IMR-90 (cell line): ENCODE results near the gene LRRC14B. TPM values are rescaled to one million over a fixed set of nuclear protein-coding genes. Genes with fewer than 3 reads are reported as not detected.

Experiments used
- ATAC-seq: fragments of 200-7000 bp; cut with Tn5 transposase; 2 replicates; pipeline ENCODE4 v1.9.1; 2020; ENCODE audit warnings: low read depth, mild to moderate bottlenecking, moderate library complexity
- BruUV-seq: library from RNA; stranded (reverse); fragments of 400-500 nt; replicated peaks from 2 replicates; lab custom pipeline; 2021; lab: Mats Ljungman, UMichigan
- CTCF ChIA-PET: fragments of 300-600 bp; formaldehyde crosslinking; extraction: SDS; loops from one replicate; lab custom pipeline; 2021; ENCODE audit warnings: antibody characterized with exemption; lab: Yijun Ruan, JAX
- POLR2A ChIA-PET: fragments of 300-600 bp; sonication (Branson Sonifier 250); formaldehyde crosslinking; loops from one replicate; lab custom pipeline; 2022; ENCODE audit warnings: antibody characterized with exemption; ENCODE audit not compliant: unreplicated experiment; lab: Charles Lee
- DNase-seq: peaks from one replicate; pipeline ENCODE4 v3.0.0; 2013
- H2AFZ ChIP-seq: replicated peaks from 2 replicates; pipeline ENCODE3; 2013; ENCODE audit warnings: low read length, mild to moderate bottlenecking; ENCODE audit not compliant: poor library complexity
- H2AK5ac ChIP-seq: 2 replicates; pipeline ENCODE4 v1.6.1; 2013; ENCODE audit warnings: low read depth, low read length, inconsistent platforms
- H2AK9ac ChIP-seq: replicated peaks from 2 replicates; pipeline ENCODE3; 2013; ENCODE audit warnings: mild to moderate bottlenecking, low read depth, low read length, moderate library complexity; ENCODE audit not compliant: poor library complexity
- H2BK120ac ChIP-seq: 2 replicates; pipeline ENCODE4 v1.6.1; 2013; ENCODE audit warnings: low read depth, low read length, inconsistent platforms
- H2BK15ac ChIP-seq: 3 replicates; pipeline ENCODE4 v1.6.1; 2013; ENCODE audit warnings: low read depth, low read length, inconsistent platforms
- H2BK20ac ChIP-seq: 2 replicates; pipeline ENCODE4 v1.6.1; 2013; ENCODE audit warnings: low read depth, mild to moderate bottlenecking, inconsistent platforms, low read length, moderate library complexity
- H2BK5ac ChIP-seq: 2 replicates; pipeline ENCODE4 v1.6.1; 2013; ENCODE audit warnings: mild to moderate bottlenecking, low read depth, low read length, inconsistent platforms; ENCODE audit not compliant: poor library complexity, severe bottlenecking
- H3K14ac ChIP-seq: replicated peaks from 2 replicates; pipeline ENCODE4 v1.6.1; 2013; ENCODE audit warnings: low read depth, low read length, inconsistent platforms
- H3K18ac ChIP-seq: 2 replicates; pipeline ENCODE4 v1.6.1; 2013; ENCODE audit warnings: low read depth, low read length, control low read depth
- H3K23ac ChIP-seq: 2 replicates; pipeline ENCODE4 v1.6.1; 2013; ENCODE audit warnings: low read depth, low read length, inconsistent platforms
- H3K27ac ChIP-seq: 2 replicates; pipeline ENCODE4 v1.5.1; 2013; ENCODE audit warnings: mild to moderate bottlenecking, control low read depth, low read length; ENCODE audit not compliant: insufficient read depth
- H3K27me3 ChIP-seq: 2 replicates; pipeline ENCODE4 v1.6.1; 2013; ENCODE audit warnings: low read length; ENCODE audit not compliant: control insufficient read depth, insufficient read depth
- H3K36me3 ChIP-seq: 2 replicates; pipeline ENCODE4 v1.6.1; 2013; ENCODE audit warnings: low read length, mixed read lengths; ENCODE audit not compliant: control insufficient read depth, insufficient read depth
- H3K4ac ChIP-seq: 2 replicates; pipeline ENCODE4 v1.6.1; 2013; ENCODE audit warnings: low read depth, low read length, inconsistent platforms
- H3K4me1 ChIP-seq: 2 replicates; pipeline ENCODE4 v1.6.1; 2013; ENCODE audit warnings: low read length, mixed read lengths; ENCODE audit not compliant: control insufficient read depth, insufficient read depth
- H3K4me2 ChIP-seq: 2 replicates; pipeline ENCODE4 v1.6.1; 2013; ENCODE audit warnings: low read depth, mild to moderate bottlenecking, control low read depth, low read length, moderate library complexity
- H3K4me3 ChIP-seq: 2 replicates; pipeline ENCODE4 v1.5.1; 2013; ENCODE audit warnings: low read depth, mild to moderate bottlenecking, control low read depth, low read length, moderate library complexity; ENCODE audit not compliant: insufficient read depth
- H3K56ac ChIP-seq: 2 replicates; pipeline ENCODE4 v1.6.1; 2013; ENCODE audit warnings: low read length, inconsistent platforms; ENCODE audit not compliant: insufficient read depth; ENCODE audit errors: extremely low read depth
- H3K79me1 ChIP-seq, 2 experiments: 2 replicates each; pipeline ENCODE4 v1.6.1; 2013; ENCODE audit warnings: low read length in 2 of 2, inconsistent platforms in 1 of 2, low read depth in 1 of 2
- H3K9ac ChIP-seq: 2 replicates; pipeline ENCODE4 v1.6.1; 2013; ENCODE audit warnings: low read depth, low read length, control low read depth
- H3K9me1 ChIP-seq: 2 replicates; pipeline ENCODE4 v1.6.1; 2013; ENCODE audit warnings: low read length, inconsistent platforms; ENCODE audit not compliant: insufficient read depth
- H3K9me3 ChIP-seq: 2 replicates; pipeline ENCODE4 v1.6.1; 2013; ENCODE audit warnings: low read length; ENCODE audit not compliant: control insufficient read depth, insufficient read depth
- H4K20me1 ChIP-seq: 2 replicates; pipeline ENCODE4 v1.6.1; 2013; ENCODE audit warnings: low read length, inconsistent platforms; ENCODE audit not compliant: insufficient read depth
- H4K5ac ChIP-seq: 2 replicates; pipeline ENCODE4 v1.6.1; 2013; ENCODE audit warnings: mild to moderate bottlenecking, low read depth, low read length, control low read depth
- H4K8ac ChIP-seq, 2 experiments: 2 replicates each; pipeline ENCODE4 v1.6.1; 2013; ENCODE audit warnings: low read depth in 2 of 2, low read length in 2 of 2, control low read depth in 1 of 2, inconsistent platforms in 1 of 2
- H4K91ac ChIP-seq: 2 replicates; pipeline ENCODE4 v1.6.1; 2013; ENCODE audit warnings: low read depth, low read length, inconsistent platforms; ENCODE audit not compliant: insufficient read depth
- BHLHE40 ChIP-seq: fragments of 150-350 bp; IDR thresholded peaks from 2 replicates; pipeline ENCODE4 v1.6.1; 2016; ENCODE audit warnings: mild to moderate bottlenecking, low read depth, low read length
- CEBPB ChIP-seq: IDR thresholded peaks from 2 replicates; pipeline ENCODE4 v1.6.1; 2012; ENCODE audit warnings: low read depth, low read length, improper control_type of control experiment
- CHD1 ChIP-seq: IDR thresholded peaks from 2 replicates; pipeline ENCODE4 v1.6.1; 2012; ENCODE audit warnings: low read depth, low read length, improper control_type of control experiment
- FOS ChIP-seq: fragments of 150-350 bp; IDR thresholded peaks from 2 replicates; pipeline ENCODE4 v1.6.1; 2016; ENCODE audit warnings: low read depth, low read length
- MAFK ChIP-seq: IDR thresholded peaks from 2 replicates; pipeline ENCODE4 v1.6.1; 2012; ENCODE audit warnings: low read depth, low read length, improper control_type of control experiment
- MAZ ChIP-seq: IDR thresholded peaks from 2 replicates; pipeline ENCODE4 v1.6.1; 2012; ENCODE audit warnings: low read depth, mild to moderate bottlenecking, low read length, improper control_type of control experiment, moderate library complexity, borderline replicate concordance
- MXI1 ChIP-seq: IDR thresholded peaks from 2 replicates; pipeline ENCODE4 v1.6.1; 2012; ENCODE audit warnings: low read depth, mild to moderate bottlenecking, low read length, moderate library complexity, borderline replicate concordance
- NFE2L2 ChIP-seq: fragments of 150-350 bp; IDR thresholded peaks from 2 replicates; pipeline ENCODE4 v1.6.1; 2016; ENCODE audit warnings: low read depth, mild to moderate bottlenecking, low read length
- POLR2A ChIP-seq: IDR thresholded peaks from 2 replicates; pipeline ENCODE4 v1.6.1; 2012; ENCODE audit warnings: mild to moderate bottlenecking, low read depth, low read length
- RAD21 ChIP-seq: IDR thresholded peaks from 2 replicates; pipeline ENCODE4 v1.6.1; 2012; ENCODE audit warnings: low read length, improper control_type of control experiment
- RCOR1 ChIP-seq: IDR thresholded peaks from 2 replicates; pipeline ENCODE4 v1.6.1; 2012; ENCODE audit warnings: mild to moderate bottlenecking, low read length, improper control_type of control experiment; ENCODE audit not compliant: insufficient replicate concordance
- RFX5 ChIP-seq: IDR thresholded peaks from 2 replicates; pipeline ENCODE4 v1.8.0; 2012; ENCODE audit warnings: low read depth, mild to moderate bottlenecking, low read length, moderate library complexity
- SMC3 ChIP-seq: fragments of 150-350 bp; IDR thresholded peaks from 2 replicates; pipeline ENCODE4 v1.6.1; 2016; ENCODE audit warnings: low read depth, mild to moderate bottlenecking, antibody characterized with exemption, low read length, moderate library complexity
- USF2 ChIP-seq: fragments of 150-350 bp; IDR thresholded peaks from 2 replicates; pipeline ENCODE4 v1.6.1; 2017; ENCODE audit warnings: mild to moderate bottlenecking, antibody characterized with exemption, low read length, low read depth
- WGBS, 2 experiments: methylation state at CpG; one replicate each; pipeline versions ENCODE4 v1.1.5 to v1.1.7; 2013; ENCODE audit warnings: missing lambda C conversion rate in 2 of 2; ENCODE audit not compliant: insufficient read length in 1 of 2; ENCODE audit errors: extremely low coverage in 2 of 2; 5-methylcytosine and 5-hydroxymethylcytosine counted together
- dilution Hi-C: fragments of 300-500 bp; cut with HindIII; formaldehyde crosslinking; loops from one replicate; pipeline ENCODE4 v1.14.3; 2018; ENCODE audit warnings: low sequenced_read_pairs; ENCODE audit not compliant: unreplicated experiment
- in situ Hi-C: fragments of 300-500 bp; cut with MboI; formaldehyde crosslinking; loops from 3 replicates; pipeline ENCODE4 v1.14.3; 2019; ENCODE audit warnings: low sequenced_read_pairs, inconsistent platforms, mixed read lengths
- intact Hi-C: fragments of 100-400 bp; cut with micrococcal nuclease; formaldehyde crosslinking; loops from 2 replicates; pipeline ENCODE4 v1.10.0; 2022
- polyA plus RNA-seq, 3 experiments: library from polyadenylated mRNA; depleted of rRNA; stranded (reverse); fragments of >200 nt; gene quantifications; 2 replicates each; pipeline ENCODE4 v1.2.3, GENCODE V29; 2012; ENCODE audit warnings: low replicate concordance in 1 of 3
- total RNA-seq: library from RNA; depleted of rRNA; stranded (reverse); fragments of >200 nt; gene quantifications from 2 replicates; pipeline ENCODE4 v1.2.3, GENCODE V29; 2012
- TF ChIP-seq, protein P1 (sequence below): conservative IDR thresholded peaks from 2 replicates; pipeline ENCODE4 v1.5.1; 2012; ENCODE audit warnings: mild to moderate bottlenecking, low read depth, low read length, improper control_type of control experiment

Gene LRRC14B
- total and polyA plus RNA-seq, 2 of the 4 experiments (the other 2 are of a cell fraction) = not detected

GRCh38 chr5:172841-173251 is 18.4 kb upstream of the LRRC14B start:
- Histone ChIP-seq H3K18ac (no peak overlapping the region), H4K91ac (no peak overlapping the region), H3K23ac (no peak overlapping the region), H2BK20ac (no peak overlapping the region), H3K9me3 (no peaks in the 10 kb centered on the region), H3K4me2 (no peak overlapping the region), H2BK5ac (no peak overlapping the region), H4K20me1 (no peaks in the 10 kb centered on the region), H3K36me3 (no peaks in the 10 kb centered on the region), H3K9me1 (peaks cover 15% of the 10 kb centered on the region; the same call in 1 of the 2 replicates), H3K14ac (no peak overlapping the region), H2BK120ac (no peak overlapping the region), H3K9ac (no peak overlapping the region), H3K4ac (no peak overlapping the region), H2AK5ac (no peak overlapping the region), H3K27ac (no peak overlapping the region), H3K56ac (no peak overlapping the region), H4K5ac (no peak overlapping the region), H4K8ac (no peak overlapping the region), H3K4me3 (no peak overlapping the region), H3K27me3 (peaks cover 8% of the 10 kb centered on the region), H2AFZ (no peak overlapping the region), H3K4me1 (peaks cover 15% of the 10 kb centered on the region), H2BK15ac (no peak overlapping the region), H2AK9ac (no peak overlapping the region), H3K79me1 (no peaks in the 10 kb centered on the region; a peak in 1 of 4 replicates)
- ChIA-PET POLR2A (no interaction called here), CTCF (interaction anchor here (2.2 kb wide), 1 partner anchor 15 kb away, joined by 7 read pairs; no protein-coding TSS in a partner anchor)
- dilution Hi-C loops = no loop called here
- DNase-seq (no peak), ATAC-seq (no peak)
- in situ Hi-C loops = no loop called here
- WGBS, 2 experiments = 76% methylated on average over 5 of the region's 17 CpGs; no CpG with 5 or more reads in 1 of the 2 experiments
- no TSS peak for BruUV-seq
- TF ChIP-seq MAZ (no peak), RAD21 (no peak), BHLHE40 (no peak), RCOR1 (no peak), CHD1 (no peak), SMC3 (no peak), CEBPB (no peak), NFE2L2 (no peak), FOS (no peak), USF2 (no peak), RFX5 (no peak), MAFK (no peak), MXI1 (no peak), POLR2A (no peak)
- TF ChIP-seq, protein P1, sequence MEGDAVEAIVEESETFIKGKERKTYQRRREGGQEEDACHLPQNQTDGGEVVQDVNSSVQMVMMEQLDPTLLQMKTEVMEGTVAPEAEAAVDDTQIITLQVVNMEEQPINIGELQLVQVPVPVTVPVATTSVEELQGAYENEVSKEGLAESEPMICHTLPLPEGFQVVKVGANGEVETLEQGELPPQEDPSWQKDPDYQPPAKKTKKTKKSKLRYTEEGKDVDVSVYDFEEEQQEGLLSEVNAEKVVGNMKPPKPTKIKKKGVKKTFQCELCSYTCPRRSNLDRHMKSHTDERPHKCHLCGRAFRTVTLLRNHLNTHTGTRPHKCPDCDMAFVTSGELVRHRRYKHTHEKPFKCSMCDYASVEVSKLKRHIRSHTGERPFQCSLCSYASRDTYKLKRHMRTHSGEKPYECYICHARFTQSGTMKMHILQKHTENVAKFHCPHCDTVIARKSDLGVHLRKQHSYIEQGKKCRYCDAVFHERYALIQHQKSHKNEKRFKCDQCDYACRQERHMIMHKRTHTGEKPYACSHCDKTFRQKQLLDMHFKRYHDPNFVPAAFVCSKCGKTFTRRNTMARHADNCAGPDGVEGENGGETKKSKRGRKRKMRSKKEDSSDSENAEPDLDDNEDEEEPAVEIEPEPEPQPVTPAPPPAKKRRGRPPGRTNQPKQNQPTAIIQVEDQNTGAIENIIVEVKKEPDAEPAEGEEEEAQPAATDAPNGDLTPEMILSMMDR = no peak
- intact Hi-C loops = no loop called here
